GM12892 (cell line): Measurements from ENCODE around the gene LBR.

Experiments
- POLR2A ChIP-seq: IDR thresholded peaks from 2 replicates; pipeline ENCODE4 v1.6.1; 2011; ENCODE audit warnings: low read depth, low read length, control low read depth
- TAF1 ChIP-seq: IDR thresholded peaks from 2 replicates; pipeline ENCODE4 v1.6.1; 2011; ENCODE audit warnings: low read depth, mild to moderate bottlenecking, control low read depth, low read length, borderline replicate concordance

GRCh38 chr1:225462714-225463574 lies 35.1 kb upstream of the LBR start:
- TF ChIP-seq TAF1 (no peak), POLR2A (no peak)
